ENCODE data around the gene AMN1.
A peak's percentile ranks its signal among the peaks of the same experiment; 100 is the strongest.

Gene AMN1

DNA sequence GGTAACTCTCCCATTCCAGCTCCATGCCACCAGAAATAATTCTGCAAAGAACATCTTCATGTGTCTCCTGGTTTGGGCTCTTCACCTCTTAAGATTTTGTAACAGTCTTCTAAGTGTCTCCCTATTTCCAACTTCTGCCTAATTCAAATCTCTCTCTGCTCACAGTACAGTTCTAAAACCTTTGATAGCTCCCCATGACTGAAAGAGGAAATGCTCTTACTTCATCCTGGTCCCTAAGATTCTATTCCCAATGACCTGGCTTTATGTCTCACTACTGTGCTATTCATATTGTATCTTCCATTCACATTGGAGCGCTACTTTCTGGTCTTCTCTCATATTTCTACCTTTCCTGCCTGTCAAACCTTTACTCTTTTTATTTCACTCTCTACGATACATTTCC, 1.6 kb downstream of the AMN1 start:
- Histone ChIP-seq H2AFZ (ENCODE audit: low read length) (no peak overlapping the region), H3K9ac (ENCODE audit: low read length) (peak overlapping the region; percentile 95), H3K79me2 (ENCODE audit: insufficient read depth, low read length) (no peaks in the 10 kb centered on the region), H3K4me2 (ENCODE audit: low read length) (peak overlapping the region; percentile 85), H3K9me2 (ENCODE audit: low read depth, low read length) (no peaks in the 10 kb centered on the region), H3K27ac (ENCODE audit: low read depth, low read length, poor library complexity, severe bottlenecking) (peak overlapping the region; percentile 92), H3F3A (ENCODE audit: insufficient read depth, low read length) (no peaks in the 10 kb centered on the region), H3K9me3 (ENCODE audit: low read length) (no peaks in the 10 kb centered on the region), H3K4me1 (ENCODE audit: insufficient read depth, low read length, severe bottlenecking) (peaks cover 61% of the 10 kb centered on the region), H4K20me1 (ENCODE audit: insufficient read depth, low read length) (no peaks in the 10 kb centered on the region), H3K36me3 (ENCODE audit: insufficient read depth, low read length) (no peaks in the 10 kb centered on the region), H3K4me3 (ENCODE audit: low read depth, low read length, poor library complexity, severe bottlenecking) (peak overlapping the region; percentile 84), H3K27me3 (ENCODE audit: insufficient read depth, low read length) (no peaks in the 10 kb centered on the region)
- no peak for TF ChIP-seq EZH2 (IDR thresholded peaks at IDR 0.05; ENCODE audit: borderline replicate concordance, low read length)
- TF ChIP-seq, protein P1, sequence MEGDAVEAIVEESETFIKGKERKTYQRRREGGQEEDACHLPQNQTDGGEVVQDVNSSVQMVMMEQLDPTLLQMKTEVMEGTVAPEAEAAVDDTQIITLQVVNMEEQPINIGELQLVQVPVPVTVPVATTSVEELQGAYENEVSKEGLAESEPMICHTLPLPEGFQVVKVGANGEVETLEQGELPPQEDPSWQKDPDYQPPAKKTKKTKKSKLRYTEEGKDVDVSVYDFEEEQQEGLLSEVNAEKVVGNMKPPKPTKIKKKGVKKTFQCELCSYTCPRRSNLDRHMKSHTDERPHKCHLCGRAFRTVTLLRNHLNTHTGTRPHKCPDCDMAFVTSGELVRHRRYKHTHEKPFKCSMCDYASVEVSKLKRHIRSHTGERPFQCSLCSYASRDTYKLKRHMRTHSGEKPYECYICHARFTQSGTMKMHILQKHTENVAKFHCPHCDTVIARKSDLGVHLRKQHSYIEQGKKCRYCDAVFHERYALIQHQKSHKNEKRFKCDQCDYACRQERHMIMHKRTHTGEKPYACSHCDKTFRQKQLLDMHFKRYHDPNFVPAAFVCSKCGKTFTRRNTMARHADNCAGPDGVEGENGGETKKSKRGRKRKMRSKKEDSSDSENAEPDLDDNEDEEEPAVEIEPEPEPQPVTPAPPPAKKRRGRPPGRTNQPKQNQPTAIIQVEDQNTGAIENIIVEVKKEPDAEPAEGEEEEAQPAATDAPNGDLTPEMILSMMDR (IDR thresholded peaks at IDR 0.05; ENCODE audit: low read length) = no peak

DNA sequence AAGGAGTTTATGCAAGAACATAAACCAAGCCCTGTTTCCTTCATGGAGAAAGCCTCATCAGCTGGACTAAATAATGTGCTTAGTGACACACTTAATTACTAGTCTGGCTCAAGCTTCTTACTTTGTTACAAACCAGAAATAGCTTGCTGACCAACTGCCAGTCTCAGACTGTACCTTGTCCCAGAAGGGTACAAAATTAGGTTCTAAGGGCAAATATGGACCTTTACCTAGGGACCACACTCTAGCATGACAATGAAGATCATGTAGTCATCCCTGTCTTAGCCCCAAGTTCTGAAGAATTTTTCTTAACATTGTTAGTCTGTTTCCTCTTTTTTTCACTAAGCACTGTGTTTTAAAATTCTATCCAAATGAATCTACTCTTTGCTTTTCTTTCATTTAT, 2.2 kb downstream of the AMN1 start:
- H3K9me3 ChIP-seq (ENCODE audit: low read length) = no peaks in the 10 kb centered on the region
- H3K4me3 ChIP-seq (ENCODE audit: low read depth, low read length, poor library complexity, severe bottlenecking) = no peak overlapping the region
- H4K20me1 ChIP-seq (ENCODE audit: insufficient read depth, low read length) = no peaks in the 10 kb centered on the region
- no peaks in the 10 kb centered on the region for H3K36me3 ChIP-seq (ENCODE audit: insufficient read depth, low read length)
- TF ChIP-seq, protein P1 (IDR thresholded peaks at IDR 0.05; ENCODE audit: low read length) = no peak
- TF ChIP-seq EZH2 (IDR thresholded peaks at IDR 0.05; ENCODE audit: borderline replicate concordance, low read length) = no peak
- H3K27ac ChIP-seq (ENCODE audit: low read depth, low read length, poor library complexity, severe bottlenecking) = peak overlapping the region; percentile 92
- no peaks in the 10 kb centered on the region for H3K27me3 ChIP-seq (ENCODE audit: insufficient read depth, low read length)
- H2AFZ ChIP-seq (ENCODE audit: low read length) = no peak overlapping the region
- no peaks in the 10 kb centered on the region for H3K9me2 ChIP-seq (ENCODE audit: low read depth, low read length)
- no peaks in the 10 kb centered on the region for H3K79me2 ChIP-seq (ENCODE audit: insufficient read depth, low read length)
- H3K9ac ChIP-seq (ENCODE audit: low read length) = no peak overlapping the region
- no peaks in the 10 kb centered on the region for H3F3A ChIP-seq (ENCODE audit: insufficient read depth, low read length)
- 0 out of 2 replicates have a peak overlapping the region, but pooled peaks have one; percentile 4 for H3K4me2 ChIP-seq (ENCODE audit: low read length)
- peaks cover 67% of the 10 kb centered on the region for H3K4me1 ChIP-seq (ENCODE audit: insufficient read depth, low read length, severe bottlenecking)

DNA sequence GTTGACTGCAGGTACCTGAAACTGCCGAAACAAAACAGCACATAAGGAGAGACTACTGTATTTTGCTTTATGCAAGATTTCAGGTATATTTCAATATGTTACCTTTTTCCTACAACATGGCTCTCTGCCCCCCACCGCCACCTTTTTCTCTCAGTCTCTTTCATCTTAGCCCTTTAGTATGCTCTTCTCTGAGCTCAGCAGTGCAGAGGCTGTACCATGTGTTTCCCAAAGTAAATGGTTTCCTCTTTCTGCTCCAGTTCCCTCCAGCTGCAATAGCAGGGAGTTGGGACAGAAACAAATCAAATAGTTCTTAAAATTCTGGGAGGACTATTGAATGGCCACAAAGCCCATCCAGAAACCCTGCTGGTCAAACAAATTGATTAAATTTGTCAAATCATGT, 4.3 kb downstream of the AMN1 start:
- Histone ChIP-seq H3K27me3 (ENCODE audit: insufficient read depth, low read length) (no peaks in the 10 kb centered on the region), H3K4me1 (ENCODE audit: insufficient read depth, low read length, severe bottlenecking) (peaks cover 65% of the 10 kb centered on the region)

More for the DNA sequence above, 4.3 kb downstream of the AMN1 start:
- Histone ChIP-seq H3F3A (ENCODE audit: insufficient read depth, low read length) (no peaks in the 10 kb centered on the region), H3K4me3 (ENCODE audit: low read depth, low read length, poor library complexity, severe bottlenecking) (no peak overlapping the region), H3K36me3 (ENCODE audit: insufficient read depth, low read length) (no peaks in the 10 kb centered on the region), H2AFZ (ENCODE audit: low read length) (no peak overlapping the region), H3K9ac (ENCODE audit: low read length) (peak overlapping the region; percentile 34; the same call in 1 of the 2 replicates), H4K20me1 (ENCODE audit: insufficient read depth, low read length) (no peaks in the 10 kb centered on the region), H3K27ac (ENCODE audit: low read depth, low read length, poor library complexity, severe bottlenecking) (peak overlapping the region; percentile 65), H3K79me2 (ENCODE audit: insufficient read depth, low read length) (no peaks in the 10 kb centered on the region), H3K4me2 (ENCODE audit: low read length) (peak overlapping the region; percentile 44), H3K9me3 (ENCODE audit: low read length) (no peaks in the 10 kb centered on the region), H3K9me2 (ENCODE audit: low read depth, low read length) (no peaks in the 10 kb centered on the region)
- no peak for TF ChIP-seq EZH2 (IDR thresholded peaks at IDR 0.05; ENCODE audit: borderline replicate concordance, low read length)
- TF ChIP-seq, protein P1 (IDR thresholded peaks at IDR 0.05; ENCODE audit: low read length) = no peak

Measured in OCI-LY1 (cell line).